AG09309 (cell line): ENCODE results near the gene PPM1N.

ENCODE experiments used
- DNase-seq: peaks from one replicate; pipeline ENCODE4 v3.0.0-alpha.2; 2010; ENCODE audit warnings: low read depth
- H3K4me3 ChIP-seq: 2 replicates; pipeline ENCODE4 v1.5.1; 2011; ENCODE audit warnings: mild to moderate bottlenecking, low read depth, low read length, moderate library complexity; ENCODE audit not compliant: control insufficient read depth
- TF ChIP-seq, protein P1 (sequence below): IDR thresholded peaks from 2 replicates; pipeline ENCODE4 v1.5.1; 2011; ENCODE audit warnings: mild to moderate bottlenecking, low read depth, low read length, inconsistent platforms; ENCODE audit not compliant: insufficient read depth, control insufficient read depth; ENCODE audit errors: missing control alignments

PPM1N gene

DNA sequence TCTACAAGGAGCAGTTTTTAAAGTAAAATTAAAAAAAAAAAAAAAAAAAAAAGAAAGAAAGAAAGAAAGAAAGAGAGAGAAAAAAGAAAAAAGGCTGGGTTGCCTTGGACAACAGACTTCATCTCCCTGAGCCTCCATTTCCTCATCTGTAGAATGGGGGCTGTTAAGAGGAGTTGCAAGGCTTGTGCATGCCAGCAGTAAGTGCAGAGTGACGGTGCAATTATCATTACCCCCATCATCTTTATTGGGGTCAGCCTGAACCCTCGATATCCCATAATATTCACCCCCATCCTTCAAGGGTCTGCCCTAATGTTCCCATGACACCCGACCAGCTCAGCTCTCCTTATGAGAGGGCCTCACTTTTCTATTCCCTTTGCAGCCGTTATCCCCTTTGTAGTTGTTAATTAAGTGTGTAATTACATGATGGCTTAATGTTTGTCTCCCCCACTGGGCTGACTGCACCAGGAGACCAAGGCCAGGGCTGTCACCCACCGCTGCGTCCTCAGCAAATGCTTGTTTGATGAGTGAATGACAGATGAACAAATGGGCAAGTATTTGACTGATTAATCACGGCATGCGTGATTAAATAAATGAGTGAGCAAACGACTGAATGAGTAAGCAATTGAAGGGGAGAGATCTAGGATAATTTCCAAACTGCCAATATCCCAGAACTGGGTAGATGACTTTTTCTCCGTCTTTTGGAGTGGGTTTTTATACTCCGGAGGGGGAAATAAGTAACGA is 20.4 kb upstream of the PPM1N start:
- no peak for DNase-seq
- peak overlapping the region; percentile 56 for H3K4me3 ChIP-seq
- TF ChIP-seq, protein P1, sequence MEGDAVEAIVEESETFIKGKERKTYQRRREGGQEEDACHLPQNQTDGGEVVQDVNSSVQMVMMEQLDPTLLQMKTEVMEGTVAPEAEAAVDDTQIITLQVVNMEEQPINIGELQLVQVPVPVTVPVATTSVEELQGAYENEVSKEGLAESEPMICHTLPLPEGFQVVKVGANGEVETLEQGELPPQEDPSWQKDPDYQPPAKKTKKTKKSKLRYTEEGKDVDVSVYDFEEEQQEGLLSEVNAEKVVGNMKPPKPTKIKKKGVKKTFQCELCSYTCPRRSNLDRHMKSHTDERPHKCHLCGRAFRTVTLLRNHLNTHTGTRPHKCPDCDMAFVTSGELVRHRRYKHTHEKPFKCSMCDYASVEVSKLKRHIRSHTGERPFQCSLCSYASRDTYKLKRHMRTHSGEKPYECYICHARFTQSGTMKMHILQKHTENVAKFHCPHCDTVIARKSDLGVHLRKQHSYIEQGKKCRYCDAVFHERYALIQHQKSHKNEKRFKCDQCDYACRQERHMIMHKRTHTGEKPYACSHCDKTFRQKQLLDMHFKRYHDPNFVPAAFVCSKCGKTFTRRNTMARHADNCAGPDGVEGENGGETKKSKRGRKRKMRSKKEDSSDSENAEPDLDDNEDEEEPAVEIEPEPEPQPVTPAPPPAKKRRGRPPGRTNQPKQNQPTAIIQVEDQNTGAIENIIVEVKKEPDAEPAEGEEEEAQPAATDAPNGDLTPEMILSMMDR: no peak

- TF ChIP-seq, protein P1: peak; percentile 92
- peak; percentile 89 for DNase-seq
- peak overlapping the region; percentile 56 for H3K4me3 ChIP-seq
These were observed 19.6 kb upstream of the PPM1N start for GRCh38 chr19:45478454-45479238.

DNA sequence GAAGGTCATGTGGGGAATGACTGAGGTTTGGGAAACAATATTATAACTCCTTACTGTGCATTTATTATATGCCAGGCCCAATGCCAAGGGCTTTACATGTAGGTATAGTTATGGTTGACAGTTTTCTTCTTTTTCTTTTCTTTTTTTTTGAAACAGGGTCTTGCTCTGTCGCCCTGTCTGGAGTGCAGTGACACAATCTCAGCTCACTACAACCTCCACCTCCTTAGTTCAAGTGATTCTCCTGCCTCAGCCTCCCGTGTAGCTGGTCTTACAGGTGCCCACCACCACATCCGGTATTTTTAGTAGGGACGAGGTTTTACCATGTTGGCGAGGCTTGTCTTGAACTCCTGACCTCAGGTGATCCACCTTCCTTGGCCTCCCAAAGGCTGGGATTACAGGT is 15.2 kb upstream of the PPM1N start:
- TF ChIP-seq, protein P1: no peak
- H3K4me3 ChIP-seq: no peak overlapping the region
- DNase-seq: no peak

DNA sequence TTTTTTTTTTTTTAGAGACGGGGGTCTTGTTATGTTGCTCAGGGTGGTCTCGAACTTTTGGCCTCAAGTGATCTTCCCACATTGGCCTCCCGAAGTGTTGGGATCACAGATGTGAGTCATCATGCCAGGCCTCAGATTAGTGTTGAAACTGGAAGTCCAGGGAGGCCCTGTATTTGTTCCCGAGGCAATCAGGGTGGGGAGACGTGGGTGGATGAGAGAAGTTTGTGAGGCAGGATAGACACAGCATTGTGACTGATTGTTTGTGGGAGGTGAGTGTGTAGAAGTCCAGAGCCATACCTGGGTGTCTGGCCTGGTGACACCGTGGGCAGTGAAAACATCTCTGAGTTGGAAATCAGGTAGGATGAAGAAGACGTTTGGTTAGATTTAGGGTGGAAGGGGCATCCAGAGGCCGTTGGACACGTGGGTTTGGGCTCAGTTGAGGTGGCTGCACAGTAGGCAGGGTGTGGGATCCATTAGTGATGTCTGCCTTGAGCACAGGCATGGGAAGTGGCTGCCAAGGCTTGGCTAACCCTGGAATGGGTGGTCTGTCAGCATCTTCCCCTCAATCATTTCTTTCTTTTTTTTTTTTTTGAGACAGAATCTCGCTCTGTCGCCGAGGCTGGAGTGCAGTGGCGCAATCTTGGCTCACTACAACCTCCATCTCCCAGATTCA is 13.8 kb upstream of the PPM1N start:
- H3K4me3 ChIP-seq: no peak overlapping the region
- no peak for DNase-seq
- TF ChIP-seq, protein P1: no peak

- H3K4me3 ChIP-seq: peak overlapping the region; percentile 69
These were observed 12.8 kb upstream of the PPM1N start for GRCh38 chr19:45485305-45486077.

DNA sequence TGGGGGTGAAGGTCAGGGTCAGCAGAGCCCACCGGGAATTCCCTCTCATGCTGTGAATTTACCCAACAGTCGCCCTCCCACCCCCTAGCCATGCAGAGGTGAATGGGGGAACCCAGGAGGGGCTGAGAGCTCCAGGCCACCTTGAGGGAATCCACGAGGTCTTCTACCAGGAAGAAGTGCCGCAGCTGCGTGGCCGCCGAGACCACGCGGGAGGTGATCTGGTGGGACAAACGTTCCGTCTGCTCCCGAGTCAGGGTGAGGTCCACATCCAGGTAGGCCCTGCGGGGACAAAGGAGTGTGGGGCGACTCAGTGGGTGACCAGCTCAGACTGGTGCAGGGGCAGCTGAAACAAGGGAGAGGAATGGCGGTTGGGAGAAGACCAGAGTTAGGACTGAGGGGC is 9.5 kb upstream of the PPM1N start:
- no peak for DNase-seq
- TF ChIP-seq, protein P1: no peak
- no peak overlapping the region for H3K4me3 ChIP-seq

More at GRCh38 chr19:45485305-45486077, 12.8 kb upstream of the PPM1N start:
- TF ChIP-seq, protein P1: peak; percentile 93
- DNase-seq: peak; percentile 72
